ENCODE measurements around the gene RGMA.
A peak's percentile ranks its signal among the peaks of the same experiment; 100 is the strongest.

The RGMA gene

GRCh38 chr15:93088981-93089726, at the start of gene RGMA:
TSS of gene RGMA (minus strand) at chr15:93089211. CDS start at chr15:93088932, 279 bp downstream.
- DNase-seq = no peak

- DNase-seq = no peak
Observed at GRCh38 chr15:93136606-93137005, 47.6 kb upstream of the RGMA start.

GRCh38 chr15:93135997-93136397, 47.0 kb upstream of the RGMA start:
- no peak for DNase-seq

- DNase-seq = no peak
Observed at GRCh38 chr15:93135459-93135858, 46.4 kb upstream of the RGMA start.

GRCh38 chr15:93131485-93132095, 42.6 kb upstream of the RGMA start:
- DNase-seq = no peak

- no peak for DNase-seq
Observed at GRCh38 chr15:93129702-93130488, 40.9 kb upstream of the RGMA start.

GRCh38 chr15:93127286-93127685, 38.3 kb upstream of the RGMA start:
- DNase-seq = no peak

GRCh38 chr15:93126599-93126998, 37.6 kb upstream of the RGMA start:
- no peak for DNase-seq

- DNase-seq = no peak
Observed at GRCh38 chr15:93126148-93126547, 37.1 kb upstream of the RGMA start.

GRCh38 chr15:93124126-93124525, 35.1 kb upstream of the RGMA start:
- no peak for DNase-seq

- DNase-seq = no peak
Observed at GRCh38 chr15:93121973-93122910, 33.2 kb upstream of the RGMA start.

GRCh38 chr15:93121107-93121506, 32.1 kb upstream of the RGMA start:
- DNase-seq = peak; percentile 67

GRCh38 chr15:93118904-93119303, 29.9 kb upstream of the RGMA start:
- no peak for DNase-seq

GRCh38 chr15:93111451-93111850, 22.4 kb upstream of the RGMA start:
- DNase-seq = no peak

- DNase-seq = no peak
Observed at GRCh38 chr15:93110502-93111040, 21.6 kb upstream of the RGMA start.

GRCh38 chr15:93109336-93110102, 20.5 kb upstream of the RGMA start:
- DNase-seq = no peak

GRCh38 chr15:93107646-93108045, 18.6 kb upstream of the RGMA start:
- no peak for DNase-seq

GRCh38 chr15:93105485-93105884, 16.5 kb upstream of the RGMA start:
- no peak for DNase-seq

- DNase-seq = no peak
Observed at GRCh38 chr15:93103823-93104222, 14.8 kb upstream of the RGMA start.

GRCh38 chr15:93102211-93102610, 13.2 kb upstream of the RGMA start:
- no peak for DNase-seq

GRCh38 chr15:93093765-93094164, 4.8 kb upstream of the RGMA start:
- DNase-seq = no peak

- DNase-seq = no peak
Observed at GRCh38 chr15:93091465-93091864, 2.5 kb upstream of the RGMA start.
